B cell (primary cell): ENCODE results near the gene HBS1L. TPM values are rescaled to one million over a fixed set of nuclear protein-coding genes. Genes with fewer than 3 reads are reported as not detected.

Experiments used
- ATAC-seq: fragments of 200-7000 bp; cut with Tn5 transposase; one replicate; pipeline ENCODE4 v1.10.0; 2021; ENCODE audit warnings: low read depth, mild to moderate bottlenecking, moderate number of reproducible peaks, moderate library complexity
- CTCF ChIA-PET: fragments of 350-600 bp; sonication (Branson Sonifier 250); formaldehyde crosslinking; loops from one replicate; lab custom pipeline; 2021; ENCODE audit warnings: antibody characterized with exemption, inconsistent platforms; lab: Charles Lee
- POLR2A ChIA-PET: fragments of 350-600 bp; sonication (Branson Sonifier 250); formaldehyde crosslinking; loops from one replicate; lab custom pipeline; 2021; ENCODE audit warnings: antibody characterized with exemption; lab: Charles Lee
- DNase-seq: peaks from one replicate; pipeline ENCODE4 v3.0.0; 2013
- H2AFZ ChIP-seq: 2 replicates; pipeline ENCODE4 v1.6.1; 2012; ENCODE audit warnings: mild to moderate bottlenecking, low read depth, low read length; ENCODE audit not compliant: insufficient read depth, poor library complexity, severe bottlenecking
- H3K27ac ChIP-seq, 2 donors: 1 replicate in 1 of 2; 2 replicates in 1 of 2; pipeline ENCODE4 v1.5.1; 2012 to 2013; ENCODE audit warnings: low read length in 2 of 2, mild to moderate bottlenecking in 2 of 2, moderate library complexity in 1 of 2
- H3K27me3 ChIP-seq, 4 experiments: fragments of 200-600 bp in 1 of 4; sonication (generic) in 1 of 4; replicated peaks in 1 of 4; 1 replicate in 2 of 4; 2 replicates in 2 of 4; pipeline versions ENCODE4 v1.6.1 to v1.7.0; 2013 to 2016; ENCODE audit warnings: low read length in 3 of 4, mild to moderate bottlenecking in 2 of 4, mixed read lengths in 1 of 4, moderate library complexity in 1 of 4; ENCODE audit not compliant: insufficient read depth in 4 of 4, control insufficient read depth in 3 of 4; ENCODE audit errors: control extremely low read depth in 1 of 4
- H3K36me3 ChIP-seq, 2 experiments: replicated peaks in 1 of 2; 1 replicate in 1 of 2; 2 replicates in 1 of 2; pipeline versions ENCODE4 v1.6.1 to v1.7.1; 2013; ENCODE audit warnings: low read length in 1 of 2; ENCODE audit not compliant: insufficient read depth in 2 of 2, control insufficient read depth in 1 of 2; ENCODE audit errors: control extremely low read depth in 1 of 2, extremely low read depth in 1 of 2
- H3K4me1 ChIP-seq, 2 donors: fragments of 200-600 bp in 1 of 2; sonication (generic) in 1 of 2; 1 replicate in 1 of 2; 2 replicates in 1 of 2; pipeline versions ENCODE4 v1.5.1 to v1.6.1; 2013 to 2017; ENCODE audit warnings: low read length in 2 of 2; ENCODE audit not compliant: control insufficient read depth in 2 of 2, insufficient read depth in 2 of 2
- H3K4me2 ChIP-seq: replicated peaks from 2 replicates; pipeline ENCODE3; 2012; ENCODE audit warnings: mild to moderate bottlenecking, low read depth, low read length; ENCODE audit not compliant: poor library complexity, severe bottlenecking
- H3K4me3 ChIP-seq, 5 experiments: fragments of 200-600 bp in 1 of 5; sonication (generic) in 1 of 5; 1 replicate in 3 of 5; 2 replicates in 2 of 5; pipeline versions ENCODE4 v1.5.1 to v1.7.0; 2011 to 2016; ENCODE audit warnings: low read length in 4 of 5, mild to moderate bottlenecking in 4 of 5, low read depth in 2 of 5, control low read depth in 1 of 5, moderate library complexity in 1 of 5; ENCODE audit not compliant: insufficient read depth in 1 of 5; ENCODE audit errors: control extremely low read depth in 1 of 5, extremely low read depth in 1 of 5
- H3K79me2 ChIP-seq: fragments of 200-600 bp; sonication (generic); one replicate; pipeline ENCODE4 v1.6.0; 2016; ENCODE audit warnings: low read length; ENCODE audit not compliant: control insufficient read depth, insufficient read depth
- H3K9ac ChIP-seq: fragments of 200-600 bp; sonication (generic); 2 replicates; pipeline ENCODE4 v1.6.1; 2017; ENCODE audit warnings: mild to moderate bottlenecking, low read length, moderate library complexity
- H3K9me3 ChIP-seq, 3 donors: one replicate each; pipeline versions ENCODE4 v1.6.1 to v1.7.1; 2013; ENCODE audit warnings: low read length in 2 of 3; ENCODE audit not compliant: control insufficient read depth in 2 of 3, insufficient read depth in 1 of 3; ENCODE audit errors: control extremely low read depth in 1 of 3
- H4K20me1 ChIP-seq: 2 replicates; pipeline ENCODE4 v1.6.0; 2012; ENCODE audit warnings: mild to moderate bottlenecking, low read length; ENCODE audit not compliant: insufficient read depth, control insufficient read depth, poor library complexity, severe bottlenecking
- H3K27ac Mint-ChIP-seq: one replicate; pipeline ENCODE4 v1.8.0; 2021; ENCODE audit warnings: mixed read lengths
- H3K27me3 Mint-ChIP-seq: one replicate; pipeline ENCODE4 v1.8.0; 2021; ENCODE audit warnings: mixed read lengths
- H3K4me1 Mint-ChIP-seq: one replicate; pipeline ENCODE4 v1.8.0; 2021; ENCODE audit warnings: mixed read lengths
- H3K4me3 Mint-ChIP-seq: one replicate; pipeline ENCODE4 v1.8.0; 2021; ENCODE audit warnings: mixed read lengths
- H3K9me3 Mint-ChIP-seq: one replicate; pipeline ENCODE4 v1.8.0; 2022; ENCODE audit warnings: mixed read lengths; ENCODE audit not compliant: insufficient read depth
- CTCF ChIP-seq: fragments of 200-600 bp; IDR thresholded peaks from one replicate; pipeline ENCODE4 v1.8.0; 2022; ENCODE audit warnings: antibody characterized with exemption, mild to moderate bottlenecking
- EZH2 ChIP-seq: IDR thresholded peaks from 2 replicates; pipeline ENCODE4 v1.6.1; 2012; ENCODE audit warnings: borderline replicate concordance, low read depth, mild to moderate bottlenecking, moderate library complexity, low read length; ENCODE audit not compliant: insufficient read depth, poor library complexity, severe bottlenecking
- WGBS: methylation state at CpG from one replicate; pipeline ENCODE4 v1.1.5; 2013; ENCODE audit warnings: missing lambda C conversion rate; ENCODE audit not compliant: insufficient coverage; 5-methylcytosine and 5-hydroxymethylcytosine counted together
- intact Hi-C: fragments of 100-400 bp; cut with micrococcal nuclease; formaldehyde crosslinking; loops from one replicate; pipeline ENCODE4 v1.10.0; 2022
- polyA plus RNA-seq: library from polyadenylated mRNA; depleted of rRNA; stranded (reverse); fragments of >200 nt; gene quantifications from 2 replicates; pipeline ENCODE4 v1.2.3, GENCODE V29; 2012
- total RNA-seq, 2 donors: library from RNA; stranded (reverse); fragments of 120-200 nt in 1 of 2; gene quantifications; 1 replicate in 1 of 2; 2 replicates in 1 of 2; pipeline versions ENCODE4 v1.2.3 to v1.2.4, GENCODE V29; 2013 to 2022

HBS1L gene
- total and polyA plus RNA-seq, 2 donors (not counting 1 experiment from before 2014, with no cell fraction given), result 10.3 to 58.2 TPM

- H3K27ac ChIP-seq, result peak overlapping the region in 1 of 2 donors; percentile 10
- Mint-ChIP-seq H3K27ac (peak overlapping the region; percentile 28), H3K9me3 (no peaks in the 10 kb centered on the region), H3K4me3 (no peak overlapping the region), H3K4me1 (peaks cover 41% of the 10 kb centered on the region), H3K27me3 (no peaks in the 10 kb centered on the region)
- peaks cover 22% of the 10 kb centered on the region for H4K20me1 ChIP-seq
- peak overlapping the region; percentile 24 for H3K9ac ChIP-seq
- H2AFZ ChIP-seq, result no peak overlapping the region
- ChIA-PET CTCF (interaction anchor here (0.6 kb wide), 1 partner anchor 980 kb away, joined by 3 read pairs; no protein-coding TSS in a partner anchor), POLR2A (interaction anchor here (0.5 kb wide), 1 partner anchor 59 kb away, joined by 4 read pairs; no protein-coding TSS in a partner anchor)
- peaks cover 55% of the 10 kb centered on the region for H3K79me2 ChIP-seq
- no peak for ATAC-seq
- intact Hi-C loops, result no loop called here
- H3K4me2 ChIP-seq, result peak overlapping the region; percentile 48
- WGBS, result 80% methylated on average over 1 of the region's 2 CpGs
- no peak for DNase-seq
- no peaks in the 10 kb centered on the region for H3K27me3 ChIP-seq
- H3K36me3 ChIP-seq, result peaks cover 4 to 21% of the 10 kb centered on the region in 2 experiments
- no peaks in the 10 kb centered on the region for H3K9me3 ChIP-seq
- H3K4me3 ChIP-seq, result no peak overlapping the region
- TF ChIP-seq CTCF (no peak), EZH2 (no peak)
- peaks cover 13 to 25% of the 10 kb centered on the region in 2 donors for H3K4me1 ChIP-seq
These were observed 10.8 kb downstream of the HBS1L start for GRCh38 chr6:135043846-135044245.

- peak overlapping the region; percentile 0 for H3K4me2 ChIP-seq
- H3K4me1 Mint-ChIP-seq, result peaks cover 36% of the 10 kb centered on the region
- H3K9me3 Mint-ChIP-seq, result no peaks in the 10 kb centered on the region
- DNase-seq (no peak), ATAC-seq (no peak)
- no peak overlapping the region for H3K4me3 ChIP-seq
- no CpG with 5 or more reads among the region's 3 CpGs for WGBS
- intact Hi-C loops, result no loop called here
- no peak overlapping the region for H3K27ac ChIP-seq
- TF ChIP-seq CTCF (no peak), EZH2 (no peak)
- POLR2A ChIA-PET, result interaction anchor here (0.5 kb wide), 1 partner anchor 60 kb away, joined by 4 read pairs; no protein-coding TSS in a partner anchor
- H4K20me1 ChIP-seq, result peaks cover 22% of the 10 kb centered on the region
- no peak overlapping the region for H3K4me3 Mint-ChIP-seq
- no peak overlapping the region for H3K27ac Mint-ChIP-seq
- peaks cover 13 to 25% of the 10 kb centered on the region in 2 donors for H3K4me1 ChIP-seq
- H3K79me2 ChIP-seq, result peaks cover 56% of the 10 kb centered on the region
- H3K36me3 ChIP-seq, result peaks cover 2 to 21% of the 10 kb centered on the region in 2 experiments
- no peaks in the 10 kb centered on the region for H3K27me3 Mint-ChIP-seq
- no peaks in the 10 kb centered on the region for H3K9me3 ChIP-seq
- no peak overlapping the region for H3K9ac ChIP-seq
- no peak overlapping the region for H2AFZ ChIP-seq
- CTCF ChIA-PET, result no interaction called here
- no peaks in the 10 kb centered on the region for H3K27me3 ChIP-seq
These were observed 11.3 kb downstream of the HBS1L start for GRCh38 chr6:135043364-135043763.
